Mesenchymal stem cell (in vitro differentiated cells and primary cell): ENCODE measurements around the gene HOXA6.
A peak's percentile ranks its signal among the peaks of the same experiment; 100 is the strongest.

Source experiments
- DNase-seq: peaks from one replicate; pipeline ENCODE4 v3.0.0-alpha.2; 2013
- H2AFZ ChIP-seq: one replicate; pipeline ENCODE4 v1.6.1; 2013; ENCODE audit warnings: low read depth, mild to moderate bottlenecking, control low read depth, inconsistent platforms, low read length, moderate library complexity
- H2AK5ac ChIP-seq: 2 replicates; pipeline ENCODE4 v1.6.1; 2013; ENCODE audit warnings: low read length, moderate library complexity, mild to moderate bottlenecking, inconsistent platforms; ENCODE audit not compliant: severe bottlenecking
- H2BK120ac ChIP-seq: one replicate; pipeline ENCODE4 v1.6.1; 2013; ENCODE audit warnings: low read depth, mild to moderate bottlenecking, inconsistent platforms, low read length, moderate library complexity
- H2BK12ac ChIP-seq, 2 experiments: one replicate each; pipeline ENCODE4 v1.6.1; 2013; ENCODE audit warnings: inconsistent platforms in 2 of 2, low read length in 2 of 2, mild to moderate bottlenecking in 2 of 2, moderate library complexity in 2 of 2, control low read depth in 1 of 2
- H2BK15ac ChIP-seq: one replicate; pipeline ENCODE4 v1.6.1; 2013; ENCODE audit warnings: mild to moderate bottlenecking, low read depth, inconsistent platforms; ENCODE audit not compliant: poor library complexity, severe bottlenecking
- H2BK5ac ChIP-seq: 2 replicates; pipeline ENCODE4 v1.6.1; 2013; ENCODE audit warnings: low read depth, mild to moderate bottlenecking, low read length, control low read depth, inconsistent platforms; ENCODE audit not compliant: poor library complexity, severe bottlenecking
- H3K14ac ChIP-seq, 2 experiments: one replicate each; pipeline ENCODE4 v1.6.1; 2013; ENCODE audit warnings: inconsistent platforms in 2 of 2, low read length in 2 of 2, control low read depth in 1 of 2, mild to moderate bottlenecking in 1 of 2, moderate library complexity in 1 of 2
- H3K18ac ChIP-seq, 2 experiments: one replicate each; pipeline ENCODE4 v1.6.1; 2013; ENCODE audit warnings: inconsistent platforms in 2 of 2, low read length in 2 of 2, control low read depth in 1 of 2, low read depth in 1 of 2, mild to moderate bottlenecking in 1 of 2
- H3K23ac ChIP-seq, 2 experiments: one replicate each; pipeline ENCODE4 v1.6.1; 2013; ENCODE audit warnings: inconsistent platforms in 2 of 2, low read length in 2 of 2, mild to moderate bottlenecking in 2 of 2, moderate library complexity in 2 of 2, control low read depth in 1 of 2
- H3K27ac ChIP-seq: 2 replicates; pipeline ENCODE4 v1.5.1; 2013; ENCODE audit warnings: mild to moderate bottlenecking, moderate library complexity, low read length, control low read depth, inconsistent platforms; ENCODE audit not compliant: poor library complexity, severe bottlenecking
- H3K27me3 ChIP-seq, 2 experiments: 2 replicates each; pipeline versions ENCODE4 v1.6.1 to v1.7.0; 2013; ENCODE audit warnings: low read length in 2 of 2, mild to moderate bottlenecking in 2 of 2, moderate library complexity in 2 of 2, control low read depth in 1 of 2, inconsistent platforms in 1 of 2; ENCODE audit not compliant: control insufficient read depth in 1 of 2, insufficient read depth in 1 of 2
- H3K36me3 ChIP-seq, 2 experiments: 2 replicates each; pipeline versions ENCODE4 v1.6.1 to v1.7.0; 2013; ENCODE audit warnings: low read length in 2 of 2, control low read depth in 1 of 2, inconsistent platforms in 1 of 2, low read depth in 1 of 2, mild to moderate bottlenecking in 1 of 2; ENCODE audit not compliant: insufficient read depth in 2 of 2, control insufficient read depth in 1 of 2
- H3K4ac ChIP-seq, 2 experiments: one replicate each; pipeline ENCODE4 v1.6.1; 2013; ENCODE audit warnings: inconsistent platforms in 2 of 2, low read length in 2 of 2, mild to moderate bottlenecking in 2 of 2, moderate library complexity in 2 of 2, control low read depth in 1 of 2, low read depth in 1 of 2
- H3K4me1 ChIP-seq: 2 replicates; pipeline ENCODE4 v1.6.1; 2013; ENCODE audit warnings: low read depth, low read length, control low read depth; ENCODE audit not compliant: control insufficient read depth, insufficient read depth
- H3K4me2 ChIP-seq: 2 replicates; pipeline ENCODE4 v1.6.1; 2013; ENCODE audit warnings: low read length, mild to moderate bottlenecking, inconsistent platforms; ENCODE audit not compliant: poor library complexity, severe bottlenecking
- H3K4me3 ChIP-seq, 2 experiments: 2 replicates each; pipeline versions ENCODE4 v1.5.1 to v1.7.0; 2013; ENCODE audit warnings: low read length in 2 of 2, mild to moderate bottlenecking in 2 of 2, control low read depth in 1 of 2, low read depth in 1 of 2; ENCODE audit not compliant: insufficient read depth in 1 of 2
- H3K79me1 ChIP-seq: replicated peaks from 2 replicates; pipeline ENCODE4 v1.6.1; 2013; ENCODE audit warnings: mild to moderate bottlenecking, control low read depth, low read length, inconsistent platforms; ENCODE audit not compliant: poor library complexity, severe bottlenecking
- H3K9ac ChIP-seq: 2 replicates; pipeline ENCODE4 v1.7.0; 2013; ENCODE audit warnings: mild to moderate bottlenecking, low read length, moderate library complexity
- H3K9me3 ChIP-seq: 2 replicates; pipeline ENCODE4 v1.7.0; 2013; ENCODE audit warnings: mild to moderate bottlenecking, low read length; ENCODE audit not compliant: control insufficient read depth
- H4K8ac ChIP-seq: one replicate; pipeline ENCODE4 v1.6.1; 2013; ENCODE audit warnings: inconsistent platforms, mild to moderate bottlenecking, low read length, moderate library complexity
- H4K91ac ChIP-seq: one replicate; pipeline ENCODE4 v1.6.1; 2013; ENCODE audit warnings: mild to moderate bottlenecking, low read length, inconsistent platforms
- WGBS: methylation state at CpG from one replicate; pipeline ENCODE4 v1.1.7; 2013; ENCODE audit warnings: mixed read lengths; 5-methylcytosine and 5-hydroxymethylcytosine counted together

HOXA6 gene

DNA sequence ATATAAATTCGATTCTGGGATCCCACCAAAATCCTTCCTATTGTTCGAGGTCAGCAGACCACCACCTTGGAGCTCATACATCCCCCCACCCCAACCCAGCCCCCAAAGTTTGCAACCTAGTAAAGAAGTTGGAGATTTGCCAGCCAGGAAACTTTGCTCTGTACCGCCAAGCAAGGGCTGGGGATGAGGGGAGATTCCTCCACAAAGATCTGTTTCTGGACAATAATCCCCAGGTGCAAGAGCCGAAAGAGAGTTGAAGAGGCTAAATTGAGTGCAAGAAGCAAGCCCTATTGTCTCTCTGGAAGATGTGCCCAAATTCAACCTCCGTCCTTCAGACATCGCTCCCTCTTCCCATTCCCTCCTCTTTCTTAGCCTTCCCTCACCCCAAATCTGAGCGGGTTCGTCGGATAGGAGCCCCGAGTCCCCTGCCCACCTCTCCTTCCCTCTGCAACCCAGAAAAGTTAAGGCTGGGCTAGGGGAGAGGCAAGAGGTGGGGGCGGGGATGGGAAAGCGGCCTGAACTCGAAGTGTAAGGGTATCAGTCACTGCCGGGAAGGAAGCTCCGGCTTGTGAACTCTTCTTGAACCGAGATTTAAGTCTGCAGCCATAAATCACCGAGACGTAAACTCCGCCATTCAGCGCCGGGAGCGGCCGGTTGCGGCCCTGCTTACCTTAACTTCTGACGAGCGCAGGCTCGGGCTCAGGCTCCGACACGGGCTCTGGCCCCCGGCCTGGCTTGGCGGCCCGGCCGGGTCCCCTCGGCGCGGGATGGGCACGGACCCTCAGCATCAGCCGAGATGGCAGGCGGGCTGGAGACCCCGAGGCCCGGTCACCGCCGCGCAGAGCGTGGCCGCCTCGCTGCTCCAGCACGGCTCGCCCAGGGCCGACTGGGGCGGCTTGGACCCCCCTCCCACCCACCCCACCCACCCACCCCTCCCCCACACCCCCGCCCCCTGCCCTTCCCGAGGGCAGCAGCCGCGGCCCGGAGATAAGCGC, 34.3 kb downstream of the HOXA6 start:
- no peak overlapping the region for H3K23ac ChIP-seq
- H4K8ac ChIP-seq: no peak overlapping the region
- no peak overlapping the region for H2BK15ac ChIP-seq
- no peak overlapping the region for H3K18ac ChIP-seq
- peak overlapping the region; percentile 66 to 87 for H3K4me3 ChIP-seq
- no peaks in the 10 kb centered on the region for H3K27me3 ChIP-seq
- no peak overlapping the region for H2AFZ ChIP-seq
- H3K79me1 ChIP-seq: no peaks in the 10 kb centered on the region
- peak overlapping the region; percentile 51 for H3K4me2 ChIP-seq
- peak overlapping the region; percentile 96 for H2BK5ac ChIP-seq
- peak overlapping the region; percentile 77 for H3K27ac ChIP-seq
- 6% methylated on average over 19 of the region's 57 CpGs for WGBS
- DNase-seq: peak; percentile 71
- H2AK5ac ChIP-seq: no peak overlapping the region
- H2BK120ac ChIP-seq: no peak overlapping the region
- H3K9ac ChIP-seq: peak overlapping the region; percentile 89
- no peak overlapping the region for H2BK12ac ChIP-seq
- no peak overlapping the region for H3K4ac ChIP-seq
- H3K14ac ChIP-seq: no peak overlapping the region
- peaks cover 11 to 32% of the 10 kb centered on the region in 2 experiments for H3K36me3 ChIP-seq
- H3K9me3 ChIP-seq: no peaks in the 10 kb centered on the region
- H3K4me1 ChIP-seq: peaks cover 18% of the 10 kb centered on the region
- H4K91ac ChIP-seq: no peak overlapping the region

DNA sequence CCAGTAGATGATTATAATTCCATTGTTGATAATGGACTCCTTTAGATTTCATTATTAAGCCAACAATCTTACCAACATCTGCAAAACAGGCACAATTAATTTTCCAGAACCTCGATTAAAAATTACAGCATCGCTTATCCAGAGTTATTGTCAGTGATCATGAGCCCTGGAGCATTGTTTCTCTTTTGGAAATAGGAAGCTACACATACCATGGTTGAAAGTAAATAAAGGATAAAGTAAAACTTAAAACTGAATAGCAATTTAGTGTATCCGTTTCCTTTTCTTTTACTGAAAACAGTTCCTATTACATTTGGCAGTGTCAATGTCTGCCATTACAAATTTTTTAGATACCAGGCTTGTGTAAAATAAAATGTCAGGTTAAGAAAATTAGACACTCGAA, 35.2 kb downstream of the HOXA6 start:
- 69% methylated on average over 3 of the region's 4 CpGs for WGBS
- no peak overlapping the region for H3K4me2 ChIP-seq
- peak overlapping the region; percentile 89 for H3K9ac ChIP-seq
- DNase-seq: no peak
- peaks cover 8 to 33% of the 10 kb centered on the region in 2 experiments for H3K36me3 ChIP-seq
- peaks cover 21% of the 10 kb centered on the region for H3K4me1 ChIP-seq
- H4K91ac ChIP-seq: no peak overlapping the region
- H3K27me3 ChIP-seq: no peaks in the 10 kb centered on the region
- no peak overlapping the region for H3K18ac ChIP-seq
- no peak overlapping the region for H2BK12ac ChIP-seq
- H3K27ac ChIP-seq: peak overlapping the region; percentile 77
- H3K4me3 ChIP-seq: peak overlapping the region in 1 of 2 experiments; percentile 87
- no peak overlapping the region for H2AK5ac ChIP-seq
- H3K79me1 ChIP-seq: no peaks in the 10 kb centered on the region
- no peak overlapping the region for H2AFZ ChIP-seq
- H3K23ac ChIP-seq: no peak overlapping the region
- H3K4ac ChIP-seq: no peak overlapping the region
- H3K9me3 ChIP-seq: no peaks in the 10 kb centered on the region
- no peak overlapping the region for H2BK15ac ChIP-seq
- no peak overlapping the region for H2BK120ac ChIP-seq
- no peak overlapping the region for H4K8ac ChIP-seq
- no peak overlapping the region for H2BK5ac ChIP-seq
- no peak overlapping the region for H3K14ac ChIP-seq

DNA sequence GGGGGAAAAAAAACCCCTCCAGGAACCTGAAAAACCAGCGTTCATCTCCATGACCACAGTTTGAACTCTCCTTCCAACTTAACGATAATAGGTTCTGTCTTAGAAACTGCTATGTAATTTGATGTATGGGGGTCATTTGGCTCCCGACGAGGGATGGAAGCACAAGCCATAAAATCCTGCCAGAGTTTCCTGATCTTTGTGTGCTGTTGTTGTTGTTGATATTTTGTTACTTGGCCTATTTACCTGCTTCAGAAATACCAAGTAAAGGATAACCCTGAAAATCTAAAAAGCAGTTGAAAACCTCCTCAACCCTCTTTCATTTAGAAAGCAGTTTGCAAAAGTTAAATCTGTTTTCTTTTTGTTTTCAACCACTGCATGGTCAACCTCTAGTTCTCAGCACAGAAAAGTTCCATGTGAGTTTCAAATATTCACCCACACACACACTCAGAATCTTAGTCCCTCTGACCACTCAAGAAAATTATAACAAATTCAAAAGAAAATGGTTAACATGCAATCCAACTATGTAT, 35.8 kb downstream of the HOXA6 start:
- H2BK120ac ChIP-seq: no peak overlapping the region
- peak overlapping the region; percentile 89 for H3K9ac ChIP-seq
- no peak overlapping the region for H3K23ac ChIP-seq
- H2BK15ac ChIP-seq: no peak overlapping the region
- WGBS: 17% methylated on average over 3 of the region's 4 CpGs
- H3K79me1 ChIP-seq: no peaks in the 10 kb centered on the region
- peak overlapping the region; percentile 81 for H3K4me2 ChIP-seq
- H3K36me3 ChIP-seq: peaks cover 8 to 28% of the 10 kb centered on the region in 2 experiments
- H3K4me1 ChIP-seq: peaks cover 21% of the 10 kb centered on the region
- H3K14ac ChIP-seq: no peak overlapping the region
- H3K27me3 ChIP-seq: no peaks in the 10 kb centered on the region
- H3K9me3 ChIP-seq: no peaks in the 10 kb centered on the region
- H3K4ac ChIP-seq: no peak overlapping the region
- H4K91ac ChIP-seq: no peak overlapping the region
- DNase-seq: no peak
- peak overlapping the region; percentile 50 for H2AK5ac ChIP-seq
- H2AFZ ChIP-seq: no peak overlapping the region
- no peak overlapping the region for H4K8ac ChIP-seq
- H3K27ac ChIP-seq: peak overlapping the region; percentile 85
- H3K4me3 ChIP-seq: peak overlapping the region in 1 of 2 experiments; percentile 87
- H2BK12ac ChIP-seq: no peak overlapping the region
- no peak overlapping the region for H3K18ac ChIP-seq
- H2BK5ac ChIP-seq: no peak overlapping the region
